NAMALWA (cell line): ENCODE measurements around the gene RUSF1.
A peak's percentile ranks its signal among the peaks of the same experiment; 100 is the strongest.
"Not testable (repeated sequence)": the region's sequence is repeated elsewhere in the genome, so short reads cannot be mapped to it uniquely, and the experiment has no call there.

Experiments
- DNase-seq: peaks from one replicate; pipeline ENCODE4 v3.0.0-alpha.2; 2015; ENCODE audit warnings: low spot score

RUSF1 gene

GRCh38 chr16:31452631-31453106 is 55.5 kb downstream of the RUSF1 start:
- DNase-seq = no peak

GRCh38 chr16:31451681-31452351 is 56.4 kb downstream of the RUSF1 start:
- peak; percentile 47 for DNase-seq

- no peak for DNase-seq
These were observed 57.0 kb downstream of the RUSF1 start for GRCh38 chr16:31451201-31451600.

GRCh38 chr16:31445931-31446330 is 62.3 kb downstream of the RUSF1 start:
- not testable (repeated sequence) for DNase-seq

- no peak for DNase-seq
These were observed 66.2 kb downstream of the RUSF1 start for GRCh38 chr16:31441956-31442355.

GRCh38 chr16:31440516-31441184 is 67.5 kb downstream of the RUSF1 start:
- no peak for DNase-seq

- DNase-seq = no peak
These were observed 68.7 kb downstream of the RUSF1 start for GRCh38 chr16:31439519-31439918.
